A673 (cell line): ENCODE data around the gene OTX1. TPM values are rescaled to one million over a fixed set of nuclear protein-coding genes. Genes with fewer than 3 reads are reported as not detected.

ENCODE experiments used
- BruUV-seq: library from RNA; stranded (reverse); fragments of 400-500 nt; replicated peaks from 2 replicates; lab custom pipeline; 2021; lab: Mats Ljungman, UMichigan
- CTCF ChIA-PET: fragments of 300-600 bp; sonication (Branson Sonifier 250); formaldehyde crosslinking; loops from one replicate; lab custom pipeline; 2022; ENCODE audit warnings: antibody characterized with exemption; lab: Charles Lee
- POLR2A ChIA-PET: fragments of 300-600 bp; sonication (Branson Sonifier 250); formaldehyde crosslinking; loops from one replicate; lab custom pipeline; 2022; ENCODE audit warnings: antibody characterized with exemption; ENCODE audit not compliant: low non-redundant PET; lab: Charles Lee
- DNase-seq: peaks from one replicate; pipeline ENCODE4 v3.0.0-alpha.2; 2015; ENCODE audit warnings: low spot score
- H3K27ac ChIP-seq: fragments of 200-600 bp; sonication (generic); 2 replicates; pipeline ENCODE4 v1.5.1; 2016; ENCODE audit warnings: mixed run types, low read depth, mild to moderate bottlenecking, mixed read lengths, antibody characterized with exemption, low read length; ENCODE audit not compliant: poor library complexity, severe bottlenecking
- H3K27me3 ChIP-seq: fragments of 200-600 bp; sonication (generic); replicated peaks from 2 replicates; pipeline ENCODE4 v1.6.1; 2017; ENCODE audit warnings: mixed run types, low read depth, mild to moderate bottlenecking, mixed read lengths, antibody characterized with exemption, low read length; ENCODE audit not compliant: insufficient read depth, poor library complexity
- H3K36me3 ChIP-seq: fragments of 200-600 bp; sonication (generic); 2 replicates; pipeline ENCODE4 v1.6.1; 2016; ENCODE audit warnings: mixed run types, mild to moderate bottlenecking, mixed read lengths, antibody characterized with exemption, low read length; ENCODE audit not compliant: insufficient read depth, poor library complexity, severe bottlenecking
- H3K4me1 ChIP-seq: fragments of 200-600 bp; sonication (generic); 2 replicates; pipeline ENCODE4 v1.6.1; 2017; ENCODE audit warnings: mixed run types, mild to moderate bottlenecking, mixed read lengths, antibody characterized with exemption, low read length; ENCODE audit not compliant: insufficient read depth, poor library complexity, severe bottlenecking
- H3K4me3 ChIP-seq: fragments of 200-600 bp; sonication (generic); 2 replicates; pipeline ENCODE4 v1.5.1; 2016; ENCODE audit warnings: low read depth, mixed run types, mild to moderate bottlenecking, mixed read lengths, low read length; ENCODE audit not compliant: poor library complexity, severe bottlenecking
- H3K9me3 ChIP-seq: fragments of 200-600 bp; sonication (generic); 2 replicates; pipeline ENCODE4 v1.6.1; 2016; ENCODE audit warnings: mixed run types, low read depth, mild to moderate bottlenecking, mixed read lengths, antibody characterized with exemption, low read length; ENCODE audit not compliant: poor library complexity, severe bottlenecking
- EZH2 ChIP-seq: fragments of 200-600 bp; sonication (generic); IDR thresholded peaks from 2 replicates; pipeline ENCODE4 v1.6.1; 2017; ENCODE audit warnings: borderline replicate concordance, low read depth, mild to moderate bottlenecking, mixed read lengths, antibody characterized with exemption, low read length; ENCODE audit not compliant: poor library complexity, severe bottlenecking
- intact Hi-C: fragments of 100-400 bp; cut with micrococcal nuclease; formaldehyde crosslinking; loops from one replicate; pipeline ENCODE4 v1.10.0; 2022; ENCODE audit not compliant: unreplicated experiment
- total RNA-seq: library from RNA; stranded (reverse); gene quantifications from 2 replicates; pipeline ENCODE4 v1.2.3, GENCODE V29; 2021
- TF ChIP-seq, protein P1 (sequence below): fragments of 300-800, 200-600 bp; sonication (generic); conservative IDR thresholded peaks from 2 replicates; pipeline ENCODE4 v1.5.1; 2017; ENCODE audit warnings: low read depth, mild to moderate bottlenecking, antibody characterized with exemption, low read length, moderate library complexity, mixed read lengths

The OTX1 gene
- total RNA-seq, 1 experiment from 2014 or later, result 1.1 TPM

DNA sequence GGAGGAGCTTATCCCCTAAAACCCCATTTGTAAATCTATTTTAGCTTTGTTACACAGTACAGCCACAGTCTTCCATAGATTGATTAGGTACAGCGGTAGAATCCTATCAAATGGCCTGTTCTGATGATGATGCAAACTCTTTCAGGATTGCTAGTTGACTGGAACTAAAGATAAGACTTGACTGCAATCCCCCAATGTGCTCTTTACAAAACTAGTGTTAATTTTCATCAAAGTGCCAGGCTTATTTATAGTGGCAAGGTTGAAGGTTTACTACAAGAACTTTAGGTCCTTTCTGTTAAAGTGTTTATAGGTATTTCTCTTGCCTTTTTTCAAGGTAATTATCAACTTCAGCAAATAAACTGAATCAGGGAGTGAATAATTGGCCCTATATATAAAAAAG is 9.0 kb upstream of the OTX1 start:
- no peak overlapping the region for H3K4me3 ChIP-seq
- no peak for TF ChIP-seq EZH2
- TF ChIP-seq, protein P1, sequence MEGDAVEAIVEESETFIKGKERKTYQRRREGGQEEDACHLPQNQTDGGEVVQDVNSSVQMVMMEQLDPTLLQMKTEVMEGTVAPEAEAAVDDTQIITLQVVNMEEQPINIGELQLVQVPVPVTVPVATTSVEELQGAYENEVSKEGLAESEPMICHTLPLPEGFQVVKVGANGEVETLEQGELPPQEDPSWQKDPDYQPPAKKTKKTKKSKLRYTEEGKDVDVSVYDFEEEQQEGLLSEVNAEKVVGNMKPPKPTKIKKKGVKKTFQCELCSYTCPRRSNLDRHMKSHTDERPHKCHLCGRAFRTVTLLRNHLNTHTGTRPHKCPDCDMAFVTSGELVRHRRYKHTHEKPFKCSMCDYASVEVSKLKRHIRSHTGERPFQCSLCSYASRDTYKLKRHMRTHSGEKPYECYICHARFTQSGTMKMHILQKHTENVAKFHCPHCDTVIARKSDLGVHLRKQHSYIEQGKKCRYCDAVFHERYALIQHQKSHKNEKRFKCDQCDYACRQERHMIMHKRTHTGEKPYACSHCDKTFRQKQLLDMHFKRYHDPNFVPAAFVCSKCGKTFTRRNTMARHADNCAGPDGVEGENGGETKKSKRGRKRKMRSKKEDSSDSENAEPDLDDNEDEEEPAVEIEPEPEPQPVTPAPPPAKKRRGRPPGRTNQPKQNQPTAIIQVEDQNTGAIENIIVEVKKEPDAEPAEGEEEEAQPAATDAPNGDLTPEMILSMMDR, result no peak
- no peak for DNase-seq
- no peaks in the 10 kb centered on the region for H3K36me3 ChIP-seq
- POLR2A ChIA-PET, result no interaction called here
- no peaks in the 10 kb centered on the region for H3K27me3 ChIP-seq
- CTCF ChIA-PET, result no interaction called here
- intact Hi-C loops, result no loop called here
- H3K4me1 ChIP-seq, result peaks cover 11% of the 10 kb centered on the region
- no peak overlapping the region for H3K27ac ChIP-seq
- no peaks in the 10 kb centered on the region for H3K9me3 ChIP-seq
- no TSS peak for BruUV-seq

DNA sequence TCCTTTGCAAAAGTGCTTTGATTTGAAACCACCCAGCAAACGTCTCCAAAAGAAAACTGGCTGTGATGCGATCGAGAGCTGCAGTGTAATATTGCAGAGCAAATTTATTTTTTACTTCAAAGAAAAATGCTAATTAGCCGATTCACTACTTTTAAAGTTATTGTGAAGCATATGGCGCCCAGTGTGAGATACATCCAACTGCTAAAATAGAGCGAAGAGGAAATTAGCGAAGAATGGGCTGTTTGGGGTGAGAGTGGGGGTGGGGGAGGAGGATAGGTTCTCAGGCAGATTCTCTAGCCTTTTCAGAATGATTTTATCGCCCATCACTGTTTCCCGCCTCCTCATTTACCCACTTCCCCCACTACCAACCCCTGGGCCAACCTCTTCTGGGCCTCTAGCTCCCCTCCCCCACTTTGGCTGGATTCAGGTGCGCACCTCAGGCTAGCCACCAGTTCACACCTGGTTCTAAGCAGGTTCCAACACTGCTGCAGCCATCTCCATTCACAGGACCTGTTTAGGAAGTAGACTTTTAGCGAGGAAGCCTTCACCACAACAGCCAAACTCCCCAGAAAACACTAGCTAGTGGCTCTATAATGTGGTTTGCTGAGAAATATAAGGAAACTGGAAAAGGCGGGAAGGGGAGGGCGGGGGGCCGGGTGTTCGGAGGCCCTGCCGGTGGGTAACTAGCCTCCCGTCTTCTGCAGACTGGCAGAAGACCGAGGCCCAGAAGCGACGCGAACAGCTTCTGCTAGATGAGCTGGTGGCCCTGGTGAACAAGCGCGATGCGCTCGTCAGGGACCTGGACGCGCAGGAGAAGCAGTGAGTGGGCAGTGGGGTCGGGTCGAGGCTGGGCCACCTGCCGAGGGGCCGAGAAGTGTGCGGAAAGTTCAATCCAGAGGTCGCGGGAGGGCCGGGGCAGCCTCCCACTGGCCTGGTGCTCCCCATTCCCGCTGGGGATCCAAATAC is 6.0 kb upstream of the OTX1 start:
- intact Hi-C loops, result no loop called here
- no peaks in the 10 kb centered on the region for H3K9me3 ChIP-seq
- DNase-seq, result no peak
- ChIA-PET POLR2A (no interaction called here), CTCF (no interaction called here)
- H3K4me3 ChIP-seq, result no peak overlapping the region
- no TSS peak for BruUV-seq
- TF ChIP-seq, protein P1, result no peak
- TF ChIP-seq EZH2, result no peak
- H3K27me3 ChIP-seq, result peaks cover 8% of the 10 kb centered on the region
- H3K27ac ChIP-seq, result no peak overlapping the region
- H3K36me3 ChIP-seq, result no peaks in the 10 kb centered on the region
- peaks cover 18% of the 10 kb centered on the region for H3K4me1 ChIP-seq

DNA sequence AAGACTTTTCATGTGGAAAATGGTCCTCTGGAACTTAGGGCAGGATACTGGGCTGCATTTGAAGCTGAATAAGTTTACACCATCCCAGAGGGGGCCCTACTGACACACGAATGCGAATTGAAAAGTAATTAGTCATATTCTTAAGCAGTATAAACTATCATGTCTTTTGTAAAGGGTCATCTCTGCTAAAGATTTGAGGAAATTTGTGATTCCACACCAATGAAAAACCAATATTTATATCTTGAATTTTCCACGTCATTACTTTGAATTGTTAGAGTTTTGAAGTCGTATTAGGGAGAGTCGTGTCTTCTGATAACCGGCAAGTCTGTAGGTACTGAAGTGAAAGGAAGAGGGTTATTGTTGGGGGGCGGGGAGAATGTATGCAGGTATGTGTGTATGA is 4.1 kb upstream of the OTX1 start:
- H3K27me3 ChIP-seq, result peaks cover 9% of the 10 kb centered on the region
- ChIA-PET POLR2A (no interaction called here), CTCF (no interaction called here)
- no peak overlapping the region for H3K27ac ChIP-seq
- peaks cover 15% of the 10 kb centered on the region for H3K4me1 ChIP-seq
- TF ChIP-seq EZH2, result no peak
- TF ChIP-seq, protein P1, result no peak
- no peaks in the 10 kb centered on the region for H3K9me3 ChIP-seq
- BruUV-seq, result no TSS peak
- intact Hi-C loops, result no loop called here
- no peak overlapping the region for H3K4me3 ChIP-seq
- DNase-seq, result no peak
- H3K36me3 ChIP-seq, result no peaks in the 10 kb centered on the region
